PC-9 (cell line): ENCODE results near the gene ATXN7L2. TPM values are rescaled to one million over a fixed set of nuclear protein-coding genes. Genes with fewer than 3 reads are reported as not detected.

Experiments used
- BruUV-seq: library from RNA; stranded (reverse); fragments of 400-500 nt; replicated peaks from 2 replicates; lab custom pipeline; 2021; lab: Mats Ljungman, UMichigan
- CTCF ChIA-PET: fragments of 300-600 bp; sonication (Branson Sonifier 250); formaldehyde crosslinking; loops from one replicate; lab custom pipeline; 2022; ENCODE audit warnings: antibody characterized with exemption; lab: Charles Lee
- POLR2A ChIA-PET: fragments of 300-600 bp; sonication (Branson Sonifier 250); formaldehyde crosslinking; loops from one replicate; lab custom pipeline; 2022; ENCODE audit warnings: antibody characterized with exemption; ENCODE audit not compliant: unreplicated experiment; lab: Charles Lee
- DNase-seq, 2 experiments: peaks; one replicate each; pipeline versions ENCODE4 v3.0.0 to v3.0.0-alpha.2; 2015 to 2022; ENCODE audit warnings: mixed read lengths in 1 of 2
- H2AFZ ChIP-seq: fragments of 200-600 bp; sonication (generic); 2 replicates; pipeline ENCODE4 v1.8.1; 2017; ENCODE audit warnings: antibody characterized with exemption
- H3F3A ChIP-seq: fragments of 200-600 bp; sonication (generic); 2 replicates; pipeline ENCODE4 v1.8.1; 2017; ENCODE audit warnings: antibody characterized with exemption, mild to moderate bottlenecking, low read depth; ENCODE audit not compliant: insufficient read depth
- H3K27ac ChIP-seq: fragments of 200-600 bp; sonication (generic); 2 replicates; pipeline ENCODE4 v1.6.1; 2016; ENCODE audit warnings: mixed run types
- H3K27me3 ChIP-seq: fragments of 200-600 bp; sonication (generic); 2 replicates; pipeline ENCODE4 v1.6.1; 2016; ENCODE audit warnings: low read depth, mixed run types; ENCODE audit not compliant: insufficient read depth
- H3K36me3 ChIP-seq: fragments of 200-600 bp; sonication (generic); 2 replicates; pipeline ENCODE4 v1.6.1; 2016; ENCODE audit warnings: low read depth, mixed run types
- H3K4me1 ChIP-seq: fragments of 200-600 bp; sonication (generic); replicated peaks from 2 replicates; pipeline ENCODE4 v1.6.1; 2016; ENCODE audit warnings: mixed run types; ENCODE audit not compliant: insufficient read depth
- H3K4me2 ChIP-seq: fragments of 200-600 bp; sonication (generic); 2 replicates; pipeline ENCODE4 v1.6.1; 2017; ENCODE audit warnings: mixed run types
- H3K4me3 ChIP-seq: fragments of 200-600 bp; sonication (generic); 2 replicates; pipeline ENCODE4 v1.6.1; 2016; ENCODE audit warnings: mixed run types
- H3K79me2 ChIP-seq: fragments of 200-600 bp; sonication (generic); 2 replicates; pipeline ENCODE4 v1.6.1; 2017; ENCODE audit warnings: low read depth, mixed run types
- H3K9me2 ChIP-seq: fragments of 200-600 bp; sonication (generic); 2 replicates; pipeline ENCODE4 v1.8.1; 2017; ENCODE audit warnings: mild to moderate bottlenecking; ENCODE audit not compliant: insufficient read depth
- H3K9me3 ChIP-seq: fragments of 200-600 bp; sonication (generic); 2 replicates; pipeline ENCODE4 v1.8.1; 2016; ENCODE audit warnings: low read depth; ENCODE audit not compliant: insufficient read depth
- H4K20me1 ChIP-seq: fragments of 200-600 bp; sonication (generic); 2 replicates; pipeline ENCODE4 v1.8.1; 2017; ENCODE audit not compliant: insufficient read depth
- EZH2 ChIP-seq: fragments of 200-600 bp; sonication (generic); IDR thresholded peaks from 2 replicates; pipeline ENCODE4 v1.8.0; 2017; ENCODE audit warnings: antibody characterized with exemption, low read depth
- intact Hi-C: fragments of 100-400 bp; cut with micrococcal nuclease; formaldehyde crosslinking; loops from one replicate; pipeline ENCODE4 v1.10.0; 2022; ENCODE audit not compliant: unreplicated experiment
- total RNA-seq: library from RNA; stranded (reverse); gene quantifications from 2 replicates; pipeline ENCODE4 v1.2.3, GENCODE V29; 2021
- TF ChIP-seq, protein P1 (sequence below): fragments of 200-600 bp; sonication (generic); conservative IDR thresholded peaks from 2 replicates; pipeline ENCODE4 v1.6.1; 2017; ENCODE audit warnings: mixed run types, antibody characterized with exemption, mild to moderate bottlenecking, moderate library complexity

Gene ATXN7L2
- total RNA-seq, 1 experiment from 2014 or later: 4.7 TPM

DNA sequence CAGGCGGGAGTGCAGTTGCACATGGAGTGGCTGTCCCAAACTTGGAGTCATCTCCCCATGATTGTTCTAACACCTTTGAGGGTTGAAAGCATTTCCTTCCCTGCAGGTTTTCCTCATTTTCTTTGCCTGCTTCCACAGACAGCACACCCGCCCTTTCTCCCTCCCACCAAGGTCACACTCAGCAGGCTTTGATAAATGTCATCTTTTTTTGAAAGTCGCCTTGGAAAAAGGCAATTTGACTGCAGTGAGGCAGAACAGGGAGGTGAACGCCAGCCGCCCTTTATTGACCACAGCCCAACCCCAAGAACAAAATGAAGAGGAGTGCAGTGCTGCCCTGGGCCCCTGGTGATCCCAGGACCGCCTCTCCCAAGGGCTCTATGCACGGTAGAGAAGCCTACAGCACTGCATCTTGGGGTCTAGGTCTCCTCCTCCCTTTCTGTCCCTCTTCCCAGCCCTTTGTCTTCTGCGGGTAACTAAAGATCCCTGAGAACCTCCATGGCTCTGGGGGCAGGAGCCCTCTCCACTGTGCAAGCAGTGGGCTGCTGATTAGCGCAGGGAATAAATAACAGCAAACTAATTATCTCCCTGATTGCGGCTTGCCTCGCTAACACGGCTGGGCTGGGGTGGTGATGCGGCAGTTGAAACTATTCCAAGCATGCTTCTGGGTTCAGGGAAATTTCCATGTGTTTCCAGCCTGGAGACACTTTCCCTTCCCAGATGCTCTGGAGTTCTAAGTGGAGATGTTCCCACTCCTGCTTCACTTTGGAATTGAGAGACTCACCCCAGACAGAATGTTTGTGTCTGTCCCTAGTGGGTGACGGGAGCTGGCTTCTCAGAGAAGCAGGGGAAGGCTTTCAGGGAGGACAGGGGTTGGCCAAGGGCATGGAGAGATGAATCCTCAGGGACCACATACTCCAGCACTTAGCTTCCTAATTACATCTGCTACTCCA lies 37.6 kb downstream of the ATXN7L2 start:
- intact Hi-C loops: no loop called here
- POLR2A ChIA-PET: no interaction called here
- H3K9me2 ChIP-seq: no peaks in the 10 kb centered on the region

DNA sequence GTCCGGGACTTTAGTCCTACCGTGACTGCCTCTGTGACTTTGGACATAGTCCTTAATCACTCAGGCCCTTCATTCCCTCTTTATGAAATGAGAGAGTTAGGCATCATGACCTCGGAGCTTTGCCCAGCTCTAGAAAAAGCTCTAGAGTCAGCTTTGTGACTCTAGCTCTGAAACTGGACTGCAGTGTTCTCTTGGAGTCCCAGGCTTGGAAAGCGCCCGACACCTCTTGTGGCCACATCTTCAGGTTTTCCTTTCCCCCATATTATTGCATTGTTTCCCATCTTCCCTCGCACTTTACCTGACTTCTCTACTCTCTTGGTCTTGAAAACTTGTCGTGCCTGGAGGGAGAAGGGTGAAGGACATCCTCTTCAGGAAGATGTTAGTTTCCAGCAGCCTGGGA lies 38.3 kb downstream of the ATXN7L2 start:
- intact Hi-C loops: no loop called here
- Histone ChIP-seq H3K9me2 (no peaks in the 10 kb centered on the region), H3K36me3 (no peaks in the 10 kb centered on the region), H3K27me3 (peaks cover 41% of the 10 kb centered on the region), H3K4me2 (no peak overlapping the region), H3K4me3 (no peak overlapping the region), H3K4me1 (no peaks in the 10 kb centered on the region), H3K27ac (no peak overlapping the region), H3K9me3 (no peaks in the 10 kb centered on the region), H4K20me1 (no peaks in the 10 kb centered on the region), H3F3A (no peaks in the 10 kb centered on the region), H3K79me2 (no peaks in the 10 kb centered on the region), H2AFZ (no peak overlapping the region)
- DNase-seq: no peak
- ChIA-PET CTCF (interaction anchor here (0.9 kb wide), 1 partner anchor 23 kb away, joined by 3 read pairs; no protein-coding TSS in a partner anchor), POLR2A (no interaction called here)
- no TSS peak for BruUV-seq
- no peak for TF ChIP-seq EZH2
- TF ChIP-seq, protein P1, sequence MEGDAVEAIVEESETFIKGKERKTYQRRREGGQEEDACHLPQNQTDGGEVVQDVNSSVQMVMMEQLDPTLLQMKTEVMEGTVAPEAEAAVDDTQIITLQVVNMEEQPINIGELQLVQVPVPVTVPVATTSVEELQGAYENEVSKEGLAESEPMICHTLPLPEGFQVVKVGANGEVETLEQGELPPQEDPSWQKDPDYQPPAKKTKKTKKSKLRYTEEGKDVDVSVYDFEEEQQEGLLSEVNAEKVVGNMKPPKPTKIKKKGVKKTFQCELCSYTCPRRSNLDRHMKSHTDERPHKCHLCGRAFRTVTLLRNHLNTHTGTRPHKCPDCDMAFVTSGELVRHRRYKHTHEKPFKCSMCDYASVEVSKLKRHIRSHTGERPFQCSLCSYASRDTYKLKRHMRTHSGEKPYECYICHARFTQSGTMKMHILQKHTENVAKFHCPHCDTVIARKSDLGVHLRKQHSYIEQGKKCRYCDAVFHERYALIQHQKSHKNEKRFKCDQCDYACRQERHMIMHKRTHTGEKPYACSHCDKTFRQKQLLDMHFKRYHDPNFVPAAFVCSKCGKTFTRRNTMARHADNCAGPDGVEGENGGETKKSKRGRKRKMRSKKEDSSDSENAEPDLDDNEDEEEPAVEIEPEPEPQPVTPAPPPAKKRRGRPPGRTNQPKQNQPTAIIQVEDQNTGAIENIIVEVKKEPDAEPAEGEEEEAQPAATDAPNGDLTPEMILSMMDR: no peak

More for the DNA sequence above, 37.6 kb downstream of the ATXN7L2 start:
- TF ChIP-seq EZH2: no peak
- TF ChIP-seq, protein P1: no peak
- Histone ChIP-seq H3K27ac (no peak overlapping the region), H2AFZ (no peak overlapping the region), H3K4me2 (no peak overlapping the region), H3K36me3 (no peaks in the 10 kb centered on the region), H3K9me3 (no peaks in the 10 kb centered on the region), H3F3A (no peaks in the 10 kb centered on the region), H3K4me3 (no peak overlapping the region), H3K79me2 (no peaks in the 10 kb centered on the region), H3K4me1 (no peaks in the 10 kb centered on the region), H3K27me3 (peaks cover 35% of the 10 kb centered on the region; the same call in 1 of the 2 replicates), H4K20me1 (no peaks in the 10 kb centered on the region)
- DNase-seq: no peak
- BruUV-seq: no TSS peak
- CTCF ChIA-PET: interaction anchor here (0.9 kb wide), 1 partner anchor 22 kb away, joined by 3 read pairs; no protein-coding TSS in a partner anchor

DNA sequence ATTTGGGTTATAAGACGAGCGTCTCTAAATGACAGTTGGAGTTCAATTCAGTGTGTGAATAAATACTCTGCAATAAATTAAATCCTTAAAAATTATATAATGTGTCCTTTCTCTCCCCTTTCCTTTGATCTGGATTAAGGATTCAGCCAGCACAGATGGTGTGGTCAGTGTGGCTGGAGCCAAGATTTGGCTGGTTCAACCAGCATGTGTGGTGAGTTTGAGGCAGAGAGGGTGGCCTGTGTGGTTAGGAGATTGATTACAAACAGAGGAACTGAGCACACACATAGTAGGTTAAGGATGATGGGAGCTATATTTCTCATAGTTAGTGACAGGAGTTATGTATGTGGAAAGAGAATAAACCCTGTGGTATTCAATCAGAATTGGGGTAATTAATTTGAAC lies 40.0 kb downstream of the ATXN7L2 start:
- Histone ChIP-seq H3K79me2 (no peaks in the 10 kb centered on the region), H3K27ac (no peak overlapping the region), H3K4me1 (no peaks in the 10 kb centered on the region), H3K9me3 (no peaks in the 10 kb centered on the region), H3K4me3 (no peak overlapping the region), H4K20me1 (no peaks in the 10 kb centered on the region), H3K4me2 (no peak overlapping the region), H3K9me2 (no peaks in the 10 kb centered on the region), H3K27me3 (peaks cover 47% of the 10 kb centered on the region), H3F3A (no peaks in the 10 kb centered on the region), H3K36me3 (no peaks in the 10 kb centered on the region), H2AFZ (no peak overlapping the region)
- BruUV-seq: no TSS peak
- ChIA-PET POLR2A (no interaction called here), CTCF (no interaction called here)
- DNase-seq: no peak
- intact Hi-C loops: no loop called here
- TF ChIP-seq EZH2: no peak
- TF ChIP-seq, protein P1: no peak
